ENCODE data around the gene ELOVL7.
"Not testable (repeated sequence)": the region's sequence is repeated elsewhere in the genome, so short reads cannot be mapped to it uniquely, and the experiment has no call there.

Gene ELOVL7
- total RNA-seq, result 0.17 to 0.18 reads per million in 2 experiments

DNA sequence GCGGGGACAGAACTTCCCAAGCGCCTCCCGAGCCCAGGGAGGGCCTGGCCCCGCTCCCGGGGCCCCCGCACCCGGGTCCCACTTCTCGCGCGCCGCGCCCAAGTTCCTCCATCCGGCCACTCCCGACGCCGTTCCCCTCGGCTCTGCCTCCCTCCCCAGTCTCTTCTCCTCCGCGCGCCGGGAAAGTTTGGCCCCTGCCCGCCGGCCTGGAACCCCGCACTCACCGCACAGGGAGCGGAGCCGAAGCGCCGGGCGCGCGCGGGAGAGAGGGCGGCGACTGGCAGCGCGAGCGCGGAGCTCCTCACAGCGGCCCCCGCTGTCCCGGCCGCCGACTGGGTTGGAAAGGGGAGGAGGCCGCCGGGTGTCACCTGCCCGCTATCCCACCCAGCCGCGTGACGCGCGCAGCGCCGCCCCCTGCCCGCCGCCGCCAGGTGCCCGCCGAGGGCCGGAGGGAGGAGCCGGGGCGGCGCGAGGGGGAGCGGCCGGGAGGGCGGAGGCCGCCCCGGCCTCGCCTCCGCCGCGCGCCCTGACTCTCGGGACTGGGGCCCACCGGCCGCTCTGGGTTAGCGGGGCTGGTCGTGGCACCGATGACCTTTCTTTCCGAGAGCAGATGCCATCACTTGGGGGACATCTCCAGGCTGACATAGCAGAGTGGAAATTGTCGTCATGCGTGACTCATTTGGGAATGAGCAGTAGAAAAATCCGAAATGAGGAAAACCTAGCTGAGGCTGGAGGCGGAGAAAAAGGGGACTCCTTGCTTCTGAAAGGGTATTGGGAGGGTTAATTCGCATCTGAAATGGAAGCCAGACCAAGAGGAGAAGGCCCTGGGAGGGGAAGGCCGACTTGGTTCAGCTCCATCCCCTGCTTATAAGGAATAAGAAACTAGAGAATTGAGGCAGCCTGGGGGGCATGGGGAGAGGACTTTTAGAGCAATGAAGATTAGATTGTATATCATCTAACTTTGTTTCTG lies at the start of gene ELOVL7:
TSS of gene ELOVL7 (minus strand) at position 334 of the 970 bp plus-strand sequence. CDS start 56,872 bp downstream, outside the sequence.
- no peak for DNase-seq (ENCODE audit: low read depth)

- no peak for DNase-seq (ENCODE audit: low read depth)
These were observed 49.5 kb upstream of the ELOVL7 start for GRCh38 chr5:60893521-60893920.

- DNase-seq (ENCODE audit: low read depth), result no peak
These were observed 47.6 kb upstream of the ELOVL7 start for GRCh38 chr5:60891667-60892066.

DNA sequence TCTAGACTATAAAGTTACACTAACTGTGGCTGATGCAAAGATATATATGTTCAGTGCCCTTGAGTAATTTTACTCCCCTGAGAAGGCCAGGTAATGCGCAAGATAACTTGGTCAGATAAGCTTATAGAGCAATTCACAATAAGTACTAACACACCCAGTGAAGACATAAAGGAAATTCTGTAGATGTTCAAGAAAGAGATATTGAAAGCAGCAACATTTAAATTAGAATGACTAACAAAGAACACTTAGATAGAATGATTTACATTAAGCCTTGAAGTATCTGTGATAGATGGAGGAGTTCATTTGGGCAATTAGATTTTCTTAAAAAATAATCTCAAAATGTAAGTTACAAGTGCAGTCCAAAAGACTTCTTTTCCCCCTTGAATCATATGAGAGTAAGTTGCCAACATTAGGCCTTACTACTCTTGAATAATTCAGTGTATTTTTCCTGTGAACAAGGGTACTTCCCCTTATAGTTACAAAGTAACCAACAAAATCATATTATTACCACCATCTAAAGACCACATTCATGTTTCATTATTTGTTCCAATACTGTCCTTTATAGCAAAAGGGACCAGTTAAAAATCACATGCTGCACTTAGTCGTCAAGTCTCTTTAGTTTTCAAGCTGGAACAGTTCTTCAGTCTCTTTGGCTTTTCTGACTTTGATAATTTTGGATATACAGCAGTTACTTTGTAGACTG lies 44.4 kb upstream of the ELOVL7 start:
- DNase-seq (ENCODE audit: low read depth), result no peak

DNA sequence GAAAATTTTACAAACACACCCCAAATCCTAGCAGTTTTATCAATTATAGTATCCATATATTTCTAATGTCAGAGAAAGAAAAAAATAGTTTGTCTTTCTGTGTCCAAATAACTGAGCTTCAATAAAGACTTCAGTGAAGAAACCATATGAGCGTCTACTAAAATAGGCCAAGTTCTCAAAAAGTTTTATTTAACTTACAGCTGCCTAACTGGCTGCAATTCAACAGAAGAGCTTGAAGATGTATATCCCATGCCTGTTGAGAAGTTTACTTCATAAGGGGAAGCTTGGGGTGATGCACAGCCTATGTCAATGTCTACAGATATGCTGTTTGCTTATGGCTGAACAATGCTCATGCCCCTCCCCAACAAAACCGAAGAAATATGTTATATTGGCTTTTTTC lies 43.7 kb upstream of the ELOVL7 start:
- DNase-seq (ENCODE audit: low read depth), result no peak

GRCh38 chr5:60887096-60887495 lies 43.0 kb upstream of the ELOVL7 start:
- DNase-seq (ENCODE audit: low read depth), result no peak

GRCh38 chr5:60886158-60886557 lies 42.1 kb upstream of the ELOVL7 start:
- DNase-seq (ENCODE audit: low read depth), result no peak

DNA sequence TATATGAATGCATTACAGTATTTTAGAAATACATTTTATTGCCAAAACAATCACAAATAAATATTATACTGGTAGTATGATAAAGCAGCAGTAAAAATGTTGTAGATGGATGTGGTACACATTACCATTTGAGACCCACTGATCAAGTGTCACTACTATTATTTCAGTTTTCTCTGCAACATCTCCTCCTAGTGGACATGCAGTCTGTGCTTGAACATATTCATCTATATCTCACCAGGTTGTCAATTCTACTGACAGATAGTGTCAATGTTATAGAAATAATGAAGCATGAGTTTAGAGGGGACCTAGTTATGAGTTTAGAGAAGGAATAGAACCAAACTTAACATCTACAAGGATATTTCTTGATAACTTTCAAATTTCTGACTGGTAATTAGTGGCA lies 39.2 kb upstream of the ELOVL7 start:
- no peak for DNase-seq (ENCODE audit: low read depth)

DNA sequence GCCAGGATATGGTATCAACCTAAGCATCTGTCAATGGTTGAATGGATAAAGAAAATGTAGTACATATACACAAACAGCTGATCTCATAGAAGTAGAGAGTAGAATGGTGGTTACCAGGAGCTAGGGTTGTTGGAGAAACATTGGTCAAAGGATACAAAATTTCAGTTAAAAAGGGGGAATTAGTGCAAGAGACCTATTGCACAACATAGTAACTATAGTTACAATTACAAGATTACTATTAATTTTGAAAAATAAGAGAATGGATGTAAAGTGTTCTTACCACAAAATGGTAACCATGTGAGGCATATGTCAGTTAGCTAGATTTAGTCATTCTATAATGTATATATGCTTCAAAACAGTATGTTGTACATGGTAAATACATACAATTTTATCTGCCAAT lies 28.8 kb upstream of the ELOVL7 start:
- DNase-seq (ENCODE audit: low read depth), result no peak

DNA sequence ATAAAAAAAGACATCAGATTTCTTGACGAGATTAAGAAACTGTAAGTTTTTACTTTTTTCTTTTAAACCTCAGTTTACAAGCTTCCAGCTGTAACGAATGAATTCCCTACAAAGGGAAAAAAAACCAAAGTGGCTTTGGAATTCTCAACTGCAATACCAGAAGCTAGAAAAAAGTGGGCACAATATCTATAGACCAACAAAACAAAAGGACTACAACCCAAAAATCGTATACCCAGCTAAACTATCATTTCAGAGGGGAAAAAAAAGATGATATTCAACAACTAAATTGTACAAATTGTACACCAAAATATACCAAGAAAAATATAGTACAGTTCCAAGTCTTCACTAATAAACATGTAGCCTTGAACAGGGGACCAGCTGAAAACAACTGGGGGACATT lies 26.8 kb upstream of the ELOVL7 start:
- DNase-seq (ENCODE audit: low read depth), result no peak

DNA sequence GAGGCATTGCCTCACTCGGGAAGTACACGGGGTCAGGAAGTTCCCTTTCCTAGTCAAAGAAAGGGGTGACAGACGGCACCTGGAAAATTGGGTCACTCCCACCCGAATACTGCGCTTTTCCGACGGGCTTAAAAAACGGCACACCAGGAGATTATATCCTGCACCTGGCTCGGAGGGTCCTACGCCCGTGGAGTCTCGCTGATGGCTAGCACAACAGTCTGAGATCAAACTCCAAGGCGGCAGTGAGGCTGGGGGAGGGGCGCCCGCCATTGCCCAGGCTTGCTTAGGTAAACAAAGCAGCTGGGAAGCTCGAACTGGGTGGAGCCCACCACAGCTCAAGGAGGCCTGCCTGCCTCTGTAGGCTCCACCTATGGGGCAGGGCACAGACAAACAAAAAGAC lies 16.5 kb upstream of the ELOVL7 start:
- not testable (repeated sequence) for DNase-seq (ENCODE audit: low read depth)

GRCh38 chr5:60856066-60856465 lies 12.0 kb upstream of the ELOVL7 start:
- DNase-seq (ENCODE audit: low read depth), result no peak

DNA sequence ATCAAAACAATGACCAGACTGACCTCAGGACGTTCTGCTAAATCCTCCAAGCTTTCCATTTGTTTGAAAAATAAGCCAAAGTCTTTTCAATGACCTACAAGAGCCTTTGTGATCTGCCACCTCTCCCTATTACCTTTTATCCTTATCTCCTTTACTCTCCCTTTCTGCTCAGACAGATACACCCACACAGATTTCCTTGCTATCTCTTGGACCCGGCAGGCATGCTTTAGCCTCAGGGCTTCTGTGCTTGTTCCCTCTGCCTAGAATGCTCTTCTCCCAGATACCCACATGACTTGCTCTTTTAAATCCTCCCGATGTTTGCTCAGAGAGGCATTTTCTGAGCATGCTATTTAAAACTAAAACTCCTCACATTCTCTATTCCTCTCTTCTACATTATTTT lies 8.9 kb upstream of the ELOVL7 start:
- DNase-seq (ENCODE audit: low read depth), result no peak

- no peak for DNase-seq (ENCODE audit: low read depth)
These were observed 8.2 kb upstream of the ELOVL7 start for GRCh38 chr5:60852317-60852716.

DNA sequence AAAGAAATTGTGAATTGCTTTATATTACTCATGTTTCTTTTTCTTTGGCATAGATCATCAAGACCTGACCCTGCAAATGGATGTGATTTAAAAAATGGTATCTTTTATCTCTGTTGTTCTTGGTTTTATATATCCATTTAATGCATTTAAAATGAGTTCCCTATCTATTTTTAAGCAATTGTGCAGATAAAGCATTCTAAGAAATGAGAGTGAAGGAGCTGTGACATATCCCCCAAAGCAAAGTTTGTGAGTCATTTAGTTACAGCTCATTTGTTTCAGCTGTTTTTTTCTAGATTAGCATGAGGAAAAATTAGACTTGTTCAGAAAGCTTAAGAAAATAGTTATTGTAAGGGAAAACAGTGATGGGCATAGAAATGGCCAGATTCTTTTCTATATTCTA lies 7.6 kb upstream of the ELOVL7 start:
- DNase-seq (ENCODE audit: low read depth), result no peak

- no peak for DNase-seq (ENCODE audit: low read depth)
These were observed 2.2 kb upstream of the ELOVL7 start for GRCh38 chr5:60846298-60846697.

GRCh38 chr5:60843386-60843935 lies 608 bp downstream of the ELOVL7 start:
- no peak for DNase-seq (ENCODE audit: low read depth)

DNA sequence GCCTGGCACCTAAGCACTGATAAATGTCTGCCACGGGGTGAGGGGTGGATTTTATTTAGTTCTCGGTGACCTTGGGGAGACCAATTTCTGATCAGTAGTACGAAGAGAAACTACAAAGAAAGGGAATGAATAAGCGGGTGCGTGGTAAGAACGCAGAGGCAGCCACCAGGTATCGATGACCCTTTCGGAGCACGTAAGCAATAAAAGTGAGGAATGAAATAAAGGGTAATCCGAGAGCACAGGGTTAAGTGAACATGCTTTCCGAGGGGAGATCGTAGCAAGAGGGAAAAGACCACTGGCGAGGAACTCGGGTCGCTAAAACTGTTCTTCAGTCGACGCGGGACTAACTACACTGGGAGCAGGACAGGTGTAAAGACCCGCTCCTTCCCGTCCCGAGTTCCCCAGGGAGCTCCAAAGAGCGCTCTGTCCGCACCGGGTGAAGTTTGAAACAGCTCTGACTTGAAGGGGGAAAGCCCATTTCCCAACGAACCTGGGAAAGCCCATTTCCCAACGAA lies 1.1 kb downstream of the ELOVL7 start:
- DNase-seq (ENCODE audit: low read depth), result no peak

DNA sequence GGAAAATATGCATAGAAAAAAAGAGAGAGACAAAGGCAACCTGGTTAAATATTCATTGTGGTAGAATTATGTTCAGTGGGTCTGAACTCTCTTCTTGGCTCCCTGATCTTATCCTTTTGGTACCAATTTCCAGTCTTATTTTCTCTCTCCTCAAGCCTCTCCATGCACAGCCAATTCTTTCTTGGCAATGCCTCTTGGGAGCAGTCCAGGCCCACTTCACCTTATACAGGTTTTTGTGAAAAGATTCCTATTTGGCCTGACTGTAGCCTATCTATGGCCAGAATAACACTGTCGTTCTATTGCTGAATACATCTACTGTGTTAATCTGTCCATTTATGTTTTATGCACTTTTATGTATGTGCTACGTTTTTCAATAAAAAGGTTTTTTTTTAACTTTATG lies 2.7 kb downstream of the ELOVL7 start:
- no peak for DNase-seq (ENCODE audit: low read depth)

DNA sequence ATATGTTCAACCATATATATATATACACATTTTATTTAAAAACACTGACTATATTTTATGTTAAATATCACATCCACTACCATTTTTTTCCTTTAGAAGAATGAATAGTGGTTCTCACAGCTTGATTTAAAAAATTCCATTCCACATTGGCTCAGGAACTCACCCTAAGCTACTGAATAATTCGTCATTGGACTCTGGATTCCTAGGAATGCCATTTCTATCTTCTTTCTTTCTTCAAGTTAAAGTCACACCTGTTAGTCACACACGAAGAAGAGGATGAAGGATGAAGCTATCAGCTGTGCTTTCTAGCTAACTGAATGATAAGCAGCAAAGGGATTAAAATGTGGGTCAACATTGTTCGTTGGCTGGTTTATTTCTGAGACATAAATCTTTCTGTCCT lies 7.9 kb downstream of the ELOVL7 start:
- DNase-seq (ENCODE audit: low read depth), result no peak

GRCh38 chr5:60835554-60835953 lies 8.5 kb downstream of the ELOVL7 start:
- DNase-seq (ENCODE audit: low read depth), result no peak

- no peak for DNase-seq (ENCODE audit: low read depth)
These were observed 10.5 kb downstream of the ELOVL7 start for GRCh38 chr5:60833520-60833919.
